ENCODE data around the gene FRYL.
"Not testable (repeated sequence)": the region's sequence is repeated elsewhere in the genome, so short reads cannot be mapped to it uniquely, and the experiment has no call there.

Gene FRYL

GRCh38 chr4:48781968-48782367 is 1.9 kb upstream of the FRYL start:
- no peak for DNase-seq

GRCh38 chr4:48780865-48781214 is 761 bp upstream of the FRYL start:
- DNase-seq, result no peak

GRCh38 chr4:48779095-48779997 is 733 bp downstream of the FRYL start:
- no peak for DNase-seq

- DNase-seq, result no peak
These were observed 1.5 kb downstream of the FRYL start for GRCh38 chr4:48778431-48779094.

GRCh38 chr4:48777739-48778138 is 2.3 kb downstream of the FRYL start:
- DNase-seq, result no peak

- DNase-seq, result no peak
These were observed 5.0 kb downstream of the FRYL start for GRCh38 chr4:48774760-48775710.

- no peak for DNase-seq
These were observed 7.5 kb downstream of the FRYL start for GRCh38 chr4:48772556-48772955.

- DNase-seq, result no peak
These were observed 12.8 kb downstream of the FRYL start for GRCh38 chr4:48767055-48767929.

- no peak for DNase-seq
These were observed 13.8 kb downstream of the FRYL start for GRCh38 chr4:48766131-48766792.

- DNase-seq, result no peak
These were observed 17.7 kb downstream of the FRYL start for GRCh38 chr4:48762408-48762807.

- DNase-seq, result no peak
These were observed 18.8 kb downstream of the FRYL start for GRCh38 chr4:48761286-48761685.

GRCh38 chr4:48758703-48759102 is 21.4 kb downstream of the FRYL start:
- DNase-seq, result not testable (repeated sequence)

GRCh38 chr4:48756689-48757220 is 23.3 kb downstream of the FRYL start:
- DNase-seq, result no peak

GRCh38 chr4:48755281-48755680 is 24.8 kb downstream of the FRYL start:
- no peak for DNase-seq

GRCh38 chr4:48753159-48753558 is 26.9 kb downstream of the FRYL start:
- DNase-seq, result no peak

GRCh38 chr4:48752726-48753125 is 27.4 kb downstream of the FRYL start:
- DNase-seq, result no peak

- DNase-seq, result no peak
These were observed 27.8 kb downstream of the FRYL start for GRCh38 chr4:48752246-48752645.

- DNase-seq, result no peak
These were observed 31.0 kb downstream of the FRYL start for GRCh38 chr4:48748949-48749596.

GRCh38 chr4:48746608-48747362 is 33.3 kb downstream of the FRYL start:
- DNase-seq, result no peak

- not testable (repeated sequence) for DNase-seq
These were observed 34.9 kb downstream of the FRYL start for GRCh38 chr4:48745223-48745622.
